ENCODE results near the gene CFAP46. TPM values are rescaled to one million over a fixed set of nuclear protein-coding genes. Genes with fewer than 3 reads are reported as not detected.

Gene CFAP46
- total and polyA plus RNA-seq, 12 donors, result 0.36 to 1.9 (median 1.1) TPM

DNA sequence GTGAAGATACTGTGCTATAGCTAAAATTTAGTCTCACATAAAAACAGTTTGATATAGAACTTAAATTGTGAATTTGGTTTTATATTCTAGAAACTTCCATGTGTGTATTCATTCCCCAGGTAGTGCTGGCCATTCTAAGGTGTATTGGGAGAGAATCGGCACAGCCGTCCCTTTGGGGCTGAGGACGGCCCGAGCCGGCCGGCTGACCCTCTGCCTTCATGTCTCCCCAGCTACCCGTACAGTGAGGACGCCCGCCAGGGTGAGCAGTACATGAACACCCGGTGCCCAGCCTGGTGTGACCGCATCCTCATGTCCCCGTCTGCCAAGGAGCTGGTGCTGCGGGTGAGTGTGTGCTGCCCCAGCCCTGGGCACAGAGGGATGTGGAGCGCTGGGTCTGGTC, 164.9 kb downstream of the CFAP46 start:
- Histone ChIP-seq H3K4me3 (no peak overlapping the region), H3K27ac (no peak overlapping the region), H3K4me1 (no peaks in the 10 kb centered on the region), H3K36me3 (peaks cover 0 to 79% (median 38%) of the 10 kb centered on the region in 9 donors), H3K9me3 (no peaks in the 10 kb centered on the region), H3K27me3 (peaks cover 0 to 3% (median 0%) of the 10 kb centered on the region in 7 donors)
- TF ChIP-seq, protein P1, sequence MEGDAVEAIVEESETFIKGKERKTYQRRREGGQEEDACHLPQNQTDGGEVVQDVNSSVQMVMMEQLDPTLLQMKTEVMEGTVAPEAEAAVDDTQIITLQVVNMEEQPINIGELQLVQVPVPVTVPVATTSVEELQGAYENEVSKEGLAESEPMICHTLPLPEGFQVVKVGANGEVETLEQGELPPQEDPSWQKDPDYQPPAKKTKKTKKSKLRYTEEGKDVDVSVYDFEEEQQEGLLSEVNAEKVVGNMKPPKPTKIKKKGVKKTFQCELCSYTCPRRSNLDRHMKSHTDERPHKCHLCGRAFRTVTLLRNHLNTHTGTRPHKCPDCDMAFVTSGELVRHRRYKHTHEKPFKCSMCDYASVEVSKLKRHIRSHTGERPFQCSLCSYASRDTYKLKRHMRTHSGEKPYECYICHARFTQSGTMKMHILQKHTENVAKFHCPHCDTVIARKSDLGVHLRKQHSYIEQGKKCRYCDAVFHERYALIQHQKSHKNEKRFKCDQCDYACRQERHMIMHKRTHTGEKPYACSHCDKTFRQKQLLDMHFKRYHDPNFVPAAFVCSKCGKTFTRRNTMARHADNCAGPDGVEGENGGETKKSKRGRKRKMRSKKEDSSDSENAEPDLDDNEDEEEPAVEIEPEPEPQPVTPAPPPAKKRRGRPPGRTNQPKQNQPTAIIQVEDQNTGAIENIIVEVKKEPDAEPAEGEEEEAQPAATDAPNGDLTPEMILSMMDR (IDR thresholded peaks at IDR 0.05), result no peak
- 95 to 98% methylated on average over 14 of the region's 14 CpGs for WGBS, 2 donors
- DNase-seq, result no peak
- ATAC-seq, result no peak
- intact Hi-C loops (cut with DNase I), result no loop called here

GRCh38 chr10:132776821-132777220, 165.5 kb downstream of the CFAP46 start:
- peak in 1 of 8 donors; percentile 27 for ATAC-seq
- intact Hi-C loops (cut with DNase I), result no loop called here

GRCh38 chr10:132776186-132776585, 166.2 kb downstream of the CFAP46 start:
- intact Hi-C loops (cut with DNase I), result no loop called here
- Histone ChIP-seq H3K9me3 (no peaks in the 10 kb centered on the region), H3K4me1 (no peaks in the 10 kb centered on the region), H3K27me3 (no peaks in the 10 kb centered on the region), H3K4me3 (no peak overlapping the region), H3K27ac (no peak overlapping the region), H3K36me3 (peaks cover 0 to 70% (median 27%) of the 10 kb centered on the region in 9 donors)
- WGBS, 2 donors, result 96 to 98% methylated on average over 18 of the region's 18 CpGs
- no peak for ATAC-seq
- no peak for DNase-seq
- TF ChIP-seq, protein P1 (IDR thresholded peaks at IDR 0.05), result no peak

More at GRCh38 chr10:132776821-132777220, 165.5 kb downstream of the CFAP46 start:
- peaks cover 0 to 73% (median 33%) of the 10 kb centered on the region in 9 donors for H3K36me3 ChIP-seq
- TF ChIP-seq, protein P1 (IDR thresholded peaks at IDR 0.05), result no peak
- no peaks in the 10 kb centered on the region for H3K27me3 ChIP-seq
- H3K9me3 ChIP-seq, result no peaks in the 10 kb centered on the region
- H3K27ac ChIP-seq, result no peak overlapping the region
- no peak for DNase-seq
- 90 to 93% methylated on average over 18 of the region's 18 CpGs for WGBS, 2 donors
- no peak overlapping the region for H3K4me3 ChIP-seq
- H3K4me1 ChIP-seq, result no peaks in the 10 kb centered on the region

DNA sequence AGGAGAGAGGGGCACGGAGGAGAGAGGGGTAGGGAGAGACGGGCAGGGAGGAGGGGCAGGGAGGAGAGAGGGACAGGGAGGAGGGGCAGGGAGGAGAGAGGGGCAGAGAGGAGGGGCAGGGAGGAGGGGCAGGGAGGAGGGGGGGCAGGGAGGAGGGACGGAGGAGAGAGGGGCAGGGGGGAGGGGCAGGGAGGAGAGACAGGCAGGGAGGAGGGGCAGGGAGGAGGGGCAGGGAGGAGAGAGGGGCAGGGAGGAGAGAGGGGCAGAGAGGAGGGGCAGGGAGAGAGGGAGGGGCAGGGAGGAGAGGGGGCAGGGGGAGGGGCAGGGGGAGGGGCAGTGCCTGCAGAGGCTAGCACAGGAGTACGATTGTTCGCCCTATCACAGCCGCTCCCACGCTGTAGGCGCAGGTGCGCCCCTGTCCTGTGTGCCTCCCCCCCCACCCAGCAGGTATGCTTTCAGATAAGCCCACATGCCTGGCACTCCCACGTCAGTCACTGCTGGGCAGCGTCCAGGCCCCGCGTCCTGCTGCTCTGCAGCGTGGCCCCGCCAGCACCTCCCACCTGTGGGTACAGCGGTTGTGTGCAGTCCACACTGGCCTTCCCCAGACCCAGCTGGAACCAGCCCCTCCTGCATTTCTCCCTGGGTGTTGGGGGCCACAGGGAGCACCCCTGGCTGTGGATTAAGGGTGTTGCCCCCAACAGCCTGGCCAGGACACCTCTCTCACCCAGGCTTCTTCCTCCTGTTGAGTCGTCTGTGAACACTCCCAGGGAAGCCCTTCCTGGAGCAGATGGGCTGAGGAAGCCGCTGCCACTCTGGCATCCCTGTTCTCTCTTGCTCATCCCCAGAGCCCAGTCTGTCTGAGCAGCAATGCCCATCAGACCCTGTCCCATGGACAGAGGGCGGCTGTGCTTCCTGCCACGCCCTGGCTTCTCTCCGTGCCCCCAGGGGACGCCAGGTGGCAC, 167.2 kb downstream of the CFAP46 start:
- TF ChIP-seq, protein P1 (IDR thresholded peaks at IDR 0.05), result no peak
- Histone ChIP-seq H3K4me3 (no peak overlapping the region), H3K4me1 (no peaks in the 10 kb centered on the region), H3K27me3 (no peaks in the 10 kb centered on the region), H3K9me3 (no peaks in the 10 kb centered on the region), H3K27ac (no peak overlapping the region), H3K36me3 (peaks cover 0 to 68% (median 23%) of the 10 kb centered on the region in 9 donors)
- 73 to 76% methylated on average over 22 of the region's 22 CpGs for WGBS, 2 donors
- ATAC-seq, result peak in 5 of 8 donors; percentile 6 to 50 (median 29)
- no peak for DNase-seq
- intact Hi-C loops (cut with DNase I), result no loop called here
